HUES64 (cell line): Measurements from ENCODE around the gene UBL5. TPM values are rescaled to one million over a fixed set of nuclear protein-coding genes. Genes with fewer than 3 reads are reported as not detected.
"Not testable (repeated sequence)": the region's sequence is repeated elsewhere in the genome, so short reads cannot be mapped to it uniquely, and the experiment has no call there.

Experiments
- H3K27ac ChIP-seq: 2 replicates; pipeline ENCODE4 v1.7.0; 2013; ENCODE audit warnings: low read depth, low read length, inconsistent platforms
- H3K27me3 ChIP-seq: 2 replicates; pipeline ENCODE4 v1.6.1; 2013; ENCODE audit warnings: mild to moderate bottlenecking, low read length; ENCODE audit not compliant: insufficient read depth
- H3K36me3 ChIP-seq: 2 replicates; pipeline ENCODE4 v1.6.1; 2013; ENCODE audit warnings: mild to moderate bottlenecking, low read length; ENCODE audit not compliant: insufficient read depth
- H3K4me1 ChIP-seq: 2 replicates; pipeline ENCODE4 v1.6.1; 2013; ENCODE audit warnings: mild to moderate bottlenecking, low read length, moderate library complexity; ENCODE audit not compliant: insufficient read depth
- H3K4me3 ChIP-seq: 2 replicates; pipeline ENCODE4 v1.5.1; 2013; ENCODE audit warnings: mild to moderate bottlenecking, low read length, moderate library complexity
- H3K9ac ChIP-seq: 2 replicates; pipeline ENCODE4 v1.6.1; 2013; ENCODE audit warnings: mild to moderate bottlenecking, low read depth, low read length
- H3K9me3 ChIP-seq: 2 replicates; pipeline ENCODE4 v1.6.1; 2013; ENCODE audit warnings: low read depth, low read length; ENCODE audit not compliant: insufficient read depth
- WGBS: fragments of 150-250, 120-280 bp; methylation state at CpG from one replicate; pipeline ENCODE4 v1.1.7; 2013; ENCODE audit warnings: missing lambda C conversion rate; 5-methylcytosine and 5-hydroxymethylcytosine counted together
- polyA plus RNA-seq, 2 experiments: library from polyadenylated mRNA; stranded (reverse); fragments of 50-300 nt; gene quantifications; one replicate each; pipeline ENCODE4 v1.2.3, GENCODE V29; 2013

The UBL5 gene
- 520 TPM for polyA plus RNA-seq (2013, experiment 1 of 2)
- polyA plus RNA-seq (2013, experiment 2 of 2) = 548 TPM

DNA sequence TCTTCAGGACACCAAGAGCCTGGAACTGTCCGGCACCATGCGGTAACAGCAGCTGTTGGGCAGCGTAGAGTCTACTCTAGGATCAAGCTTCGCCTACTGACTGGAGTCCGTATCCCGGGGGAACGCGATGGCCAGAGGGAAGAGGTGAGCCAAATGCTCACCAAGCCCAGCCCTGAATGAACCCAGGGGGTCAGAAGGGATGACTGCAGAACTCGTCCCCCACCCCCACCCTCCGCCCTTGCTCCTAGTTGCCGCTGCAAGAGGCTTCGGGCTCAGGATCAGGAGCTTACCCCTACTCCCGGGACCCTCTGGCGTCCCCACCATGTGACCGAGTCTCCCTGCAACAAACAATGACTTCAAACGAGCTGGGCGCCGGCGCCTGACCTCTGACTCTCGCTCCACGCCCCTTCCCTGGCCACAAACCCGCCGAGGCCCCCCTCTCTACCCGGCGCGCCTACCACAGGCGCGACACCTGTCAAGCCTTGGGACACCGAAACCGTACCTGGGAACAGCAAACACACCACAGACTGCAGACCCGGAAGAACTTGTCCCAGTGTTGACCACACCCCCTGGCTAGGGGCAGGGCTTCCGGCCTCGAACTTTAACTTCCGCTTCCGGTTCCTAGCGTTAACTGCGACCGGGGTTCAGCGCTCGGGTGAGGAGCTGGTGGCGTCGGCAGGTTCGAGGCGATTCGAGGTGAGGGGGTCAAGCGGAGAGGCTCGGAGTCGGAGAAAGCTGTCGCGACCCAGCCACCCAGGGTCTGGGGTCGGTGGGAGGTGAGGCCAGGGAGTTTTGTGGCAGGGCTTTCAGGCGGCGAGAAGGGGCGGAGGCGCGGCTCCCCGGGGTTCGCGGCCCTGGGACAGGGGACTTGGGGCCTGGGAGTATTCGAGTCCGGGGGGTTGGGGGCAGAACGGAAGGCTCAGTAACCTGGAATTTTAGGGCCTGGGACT lies at the start of gene UBL5:
Gene UBL5 (plus strand): TSS at position 630 of the 950 bp plus-strand sequence. CDS start 420 bp downstream, outside the sequence.
- peak within 1 kb of the TSS; percentile 83 for H3K27ac ChIP-seq
- under 1% methylated on average over 62 of the region's 62 CpGs for WGBS
- peaks cover 2% of the 10 kb centered on the region; the same call in 1 of the 2 replicates for H3K4me1 ChIP-seq
- no peaks in the 10 kb centered on the region for H3K27me3 ChIP-seq
- peak within 1 kb of the TSS; percentile 98 for H3K4me3 ChIP-seq
- H3K36me3 ChIP-seq = peaks cover 18% of the 10 kb centered on the region
- no peaks in the 10 kb centered on the region for H3K9me3 ChIP-seq
- H3K9ac ChIP-seq = peak within 1 kb of the TSS; percentile 62

DNA sequence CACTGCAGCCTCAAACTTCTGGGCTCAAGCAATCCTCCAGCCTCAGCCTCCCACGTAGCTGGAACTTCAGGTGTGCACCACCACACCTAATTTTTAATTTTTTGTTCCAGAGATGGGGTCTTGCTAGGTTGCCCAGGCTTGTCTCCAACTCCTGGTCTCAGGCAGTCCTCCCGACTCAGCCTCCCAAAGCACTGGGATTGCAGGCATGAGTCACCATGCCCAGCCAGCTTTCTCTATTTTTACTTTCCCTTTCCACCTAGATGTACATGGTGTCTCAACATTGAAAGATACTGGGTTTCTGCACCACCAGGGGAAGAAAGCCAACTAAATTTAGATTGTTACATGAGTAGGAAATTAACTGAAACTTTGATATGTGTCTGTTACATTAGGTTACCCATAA lies 45.4 kb upstream of the UBL5 start:
- Histone ChIP-seq H3K4me1 (peaks cover 12% of the 10 kb centered on the region), H3K36me3 (no peaks in the 10 kb centered on the region), H3K4me3 (no peak overlapping the region), H3K27ac (no peak overlapping the region), H3K27me3 (no peaks in the 10 kb centered on the region), H3K9me3 (no peaks in the 10 kb centered on the region), H3K9ac (no peak overlapping the region)
- WGBS = 91% methylated on average over 2 of the region's 2 CpGs

DNA sequence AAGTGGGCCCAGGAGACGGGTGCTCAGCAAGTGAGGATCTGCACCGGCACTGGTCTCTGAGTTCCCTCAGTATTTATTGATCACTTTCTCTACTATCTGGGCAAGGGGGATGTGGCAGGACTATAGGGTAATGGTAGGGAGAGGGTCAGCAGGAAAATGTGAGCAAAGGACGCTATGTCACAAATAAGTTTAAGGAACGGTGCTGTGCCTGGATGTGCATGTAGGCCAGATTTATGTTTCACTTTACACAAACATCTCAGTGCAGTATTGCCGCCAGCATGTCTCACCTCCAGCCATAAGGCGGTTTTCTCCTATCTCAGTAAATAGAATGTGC lies 43.6 kb upstream of the UBL5 start:
- H3K27me3 ChIP-seq, H3K36me3 ChIP-seq, H3K9me3 ChIP-seq: not testable (repeated sequence)
- Histone ChIP-seq H3K9ac (peak overlapping the region; percentile 81; the same call in 1 of the 2 replicates), H3K27ac (peak overlapping the region; percentile 62; the same call in 1 of the 2 replicates), H3K4me3 (peak overlapping the region; percentile 68; the same call in 1 of the 2 replicates), H3K4me1 (peaks cover 12% of the 10 kb centered on the region)
- WGBS = 90% methylated on average over 6 of the region's 6 CpGs

DNA sequence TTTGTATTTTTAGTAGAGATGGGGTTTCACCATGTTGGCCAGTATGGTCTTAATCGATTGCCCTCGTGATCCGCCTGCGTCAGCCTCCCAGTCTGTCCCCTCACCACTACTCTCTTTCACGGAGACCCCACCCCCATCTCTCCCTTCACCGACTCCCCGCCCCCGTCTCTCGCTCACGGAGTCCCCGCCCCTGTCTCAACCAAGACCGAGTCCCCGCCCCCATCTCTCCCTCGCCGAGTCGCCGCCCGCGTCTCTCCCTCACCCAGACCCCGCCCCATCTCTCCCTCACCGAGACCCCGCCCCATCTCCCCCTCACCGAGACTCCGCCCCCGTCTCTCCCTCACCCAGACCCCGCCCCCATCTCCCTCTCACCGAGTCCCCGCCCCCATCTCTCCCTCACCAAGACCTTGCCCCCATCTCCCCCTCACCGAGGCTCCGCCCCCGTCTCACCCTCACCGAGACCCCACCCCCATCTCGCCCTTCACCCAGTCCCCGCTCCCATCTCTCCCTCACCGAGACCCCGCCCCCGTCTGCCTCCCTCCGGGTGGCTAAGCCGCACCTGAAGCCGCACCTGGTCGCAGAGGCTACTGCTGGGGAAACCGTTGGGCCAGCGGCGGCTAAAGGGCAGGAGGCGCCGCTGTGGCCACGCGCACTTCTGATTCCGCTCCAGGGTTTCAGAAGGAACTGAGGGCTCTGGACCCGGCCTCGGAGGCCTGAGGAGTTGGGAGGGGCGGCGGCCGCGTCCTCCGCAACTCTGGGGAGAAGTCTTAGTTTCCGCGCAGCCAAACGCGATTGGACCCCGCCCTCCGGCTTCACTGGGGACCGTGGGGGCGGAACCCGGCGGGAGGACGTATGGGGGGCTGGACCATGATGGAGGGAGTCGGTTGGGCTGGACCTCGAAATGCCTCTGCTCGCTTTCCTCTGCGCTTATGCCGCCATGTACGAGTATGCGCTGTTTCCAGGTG lies 42.1 kb upstream of the UBL5 start:
- Histone ChIP-seq H3K9me3 (no peaks in the 10 kb centered on the region), H3K4me1 (peaks cover 16% of the 10 kb centered on the region), H3K4me3 (peak overlapping the region; percentile 88), H3K27ac (peak overlapping the region; percentile 99), H3K9ac (peak overlapping the region; percentile 89), H3K27me3 (no peaks in the 10 kb centered on the region), H3K36me3 (no peaks in the 10 kb centered on the region)
- WGBS = under 1% methylated on average over 62 of the region's 74 CpGs

DNA sequence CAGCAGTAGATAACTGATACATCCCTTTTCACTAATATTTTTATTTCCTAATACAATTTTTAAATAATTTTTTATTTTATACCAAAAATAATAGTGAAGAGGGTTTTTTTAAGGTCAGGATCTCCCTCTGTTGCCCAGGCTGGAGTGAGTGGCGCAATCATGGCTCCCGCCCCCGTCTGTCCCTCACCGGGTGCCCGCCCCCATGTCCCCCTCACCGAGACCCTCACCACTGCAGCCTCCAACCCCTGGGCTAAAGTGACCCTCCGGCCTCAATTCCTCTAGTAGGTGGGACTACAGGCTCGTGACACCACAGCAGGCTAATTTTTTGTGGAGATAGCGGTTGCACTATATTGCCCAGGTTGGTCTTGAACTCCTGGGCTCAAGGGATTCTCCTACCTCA lies 41.4 kb upstream of the UBL5 start:
- Histone ChIP-seq H3K4me1 (peaks cover 16% of the 10 kb centered on the region), H3K27me3 (no peaks in the 10 kb centered on the region), H3K36me3 (no peaks in the 10 kb centered on the region), H3K9me3 (no peaks in the 10 kb centered on the region), H3K9ac (peak overlapping the region; percentile 89; the same call in 1 of the 2 replicates), H3K4me3 (peak overlapping the region; percentile 88), H3K27ac (peak overlapping the region; percentile 99; the same call in 1 of the 2 replicates)
- 51% methylated on average over 9 of the region's 9 CpGs for WGBS

DNA sequence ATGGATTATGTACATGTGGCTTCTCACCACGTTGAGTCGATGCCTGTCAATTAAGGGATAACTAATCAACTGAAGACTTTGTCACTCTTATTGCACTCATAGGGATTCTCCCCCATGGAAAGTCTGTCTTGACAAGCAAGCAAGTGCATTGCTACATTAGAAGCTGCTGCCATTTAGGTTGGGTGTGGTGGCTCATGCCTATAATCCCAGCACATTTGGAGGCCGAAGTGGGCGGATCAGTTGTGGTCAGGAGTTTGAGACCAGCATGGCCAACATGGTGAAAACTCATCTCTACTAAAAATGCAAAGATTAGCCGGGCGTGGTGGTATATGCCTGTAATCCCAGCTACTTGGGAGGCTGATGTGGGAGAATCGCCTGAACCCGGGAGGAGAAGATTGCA lies 40.9 kb upstream of the UBL5 start:
- Histone ChIP-seq H3K4me1 (peaks cover 16% of the 10 kb centered on the region), H3K27ac (no peak overlapping the region; the same call in 1 of the 2 replicates), H3K9me3 (no peaks in the 10 kb centered on the region), H3K4me3 (no peak overlapping the region), H3K36me3 (no peaks in the 10 kb centered on the region), H3K9ac (no peak overlapping the region), H3K27me3 (no peaks in the 10 kb centered on the region)
- 94% methylated on average over 8 of the region's 8 CpGs for WGBS

DNA sequence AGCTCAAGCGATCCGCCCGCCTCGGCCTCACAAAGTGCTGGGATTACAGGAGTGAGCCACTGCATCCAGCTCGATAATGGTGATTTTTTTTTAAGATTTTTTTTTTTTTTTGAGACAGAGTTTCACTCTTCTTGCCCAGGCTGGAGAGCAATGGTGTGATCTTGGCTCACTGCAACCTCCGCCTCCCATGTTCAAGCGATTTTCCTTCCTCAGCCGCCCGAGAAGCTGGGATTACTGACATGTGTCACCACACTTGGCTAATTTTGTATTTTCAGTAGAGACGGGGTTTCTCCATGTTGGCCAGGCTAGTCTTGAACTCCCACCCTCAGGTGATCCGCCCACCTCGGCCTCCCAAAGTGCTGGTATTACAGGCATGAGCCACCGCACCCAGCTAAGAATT lies 39.1 kb upstream of the UBL5 start:
- H3K36me3 ChIP-seq, H3K4me3 ChIP-seq, H3K9me3 ChIP-seq, H3K9ac ChIP-seq, H3K27ac ChIP-seq, H3K27me3 ChIP-seq: not testable (repeated sequence)
- peaks cover 16% of the 10 kb centered on the region for H3K4me1 ChIP-seq
- WGBS = 96% methylated on average over 13 of the region's 13 CpGs

DNA sequence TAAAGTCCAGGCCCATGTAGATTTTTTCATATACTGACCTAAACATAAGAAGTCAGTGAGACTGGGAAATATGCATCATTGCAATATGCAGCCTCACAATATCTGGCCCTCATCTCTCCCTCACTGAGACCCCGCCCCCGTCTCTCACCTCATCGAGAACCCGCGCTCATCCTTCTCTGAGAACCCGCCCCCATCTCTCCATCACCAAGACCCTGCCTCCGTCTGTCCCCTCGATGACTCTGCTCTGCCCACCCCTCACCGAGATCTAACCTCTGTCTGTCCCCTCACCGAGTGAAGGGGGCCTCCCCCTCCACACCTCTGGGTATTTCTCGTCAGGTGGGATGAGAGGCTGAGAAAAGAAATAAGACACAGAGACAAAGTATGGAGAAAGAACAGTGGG lies 38.7 kb upstream of the UBL5 start:
- Histone ChIP-seq H3K27me3 (no peaks in the 10 kb centered on the region), H3K9ac (no peak overlapping the region), H3K36me3 (no peaks in the 10 kb centered on the region), H3K9me3 (no peaks in the 10 kb centered on the region), H3K27ac (no peak overlapping the region), H3K4me3 (no peak overlapping the region), H3K4me1 (peaks cover 14% of the 10 kb centered on the region)
- 82% methylated on average over 11 of the region's 11 CpGs for WGBS

DNA sequence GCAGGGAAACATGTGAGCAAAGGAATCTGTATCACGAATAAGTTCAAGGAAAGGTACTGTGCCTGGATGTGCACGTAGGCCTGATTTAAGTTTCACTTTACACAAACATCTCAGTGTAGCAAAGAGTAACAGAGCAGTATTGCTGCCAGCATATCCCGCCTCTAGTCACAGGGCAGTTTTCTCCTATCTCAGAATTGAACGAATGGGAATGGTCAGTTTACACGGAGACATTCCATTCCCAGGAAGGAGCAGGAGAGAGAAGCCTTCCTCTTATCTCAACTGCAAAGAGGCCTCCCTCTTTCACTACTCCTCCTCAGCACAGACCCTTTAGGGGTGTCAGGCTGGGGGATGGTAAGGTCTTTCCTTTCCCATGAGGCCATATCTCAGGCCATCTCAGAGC lies 38.1 kb upstream of the UBL5 start:
- H3K4me1 ChIP-seq, H3K9me3 ChIP-seq, H3K36me3 ChIP-seq, H3K27me3 ChIP-seq, H3K9ac ChIP-seq, H3K4me3 ChIP-seq: not testable (repeated sequence)
- WGBS = 70% methylated on average over 5 of the region's 5 CpGs
- H3K27ac ChIP-seq = peak overlapping the region; percentile 55; the same call in 1 of the 2 replicates

DNA sequence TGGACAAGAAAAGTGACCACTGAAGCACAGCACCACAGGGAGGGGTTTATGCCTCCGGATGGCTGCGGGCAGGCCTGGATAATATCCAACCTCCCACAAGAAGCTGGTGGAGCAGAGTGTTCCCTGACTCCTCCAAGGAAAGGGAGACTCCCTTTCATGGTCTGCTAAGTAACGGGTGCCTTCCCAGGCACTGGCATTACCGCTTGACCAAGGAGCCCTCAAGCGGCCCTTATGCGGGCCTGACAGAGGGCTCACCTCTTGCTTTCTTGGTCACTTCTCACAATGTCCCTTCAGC lies 36.7 kb upstream of the UBL5 start:
- not testable (repeated sequence) for H3K4me1 ChIP-seq, H3K9ac ChIP-seq, H3K27ac ChIP-seq, H3K36me3 ChIP-seq, H3K27me3 ChIP-seq, H3K9me3 ChIP-seq
- peak overlapping the region; percentile 54 for H3K4me3 ChIP-seq
- 86% methylated on average over 6 of the region's 6 CpGs for WGBS
